ENCODE data around the gene MAN2A2.

Gene MAN2A2

GRCh38 chr15:90902840-90903732, at the start of gene MAN2A2:
MAN2A2 (plus strand) TSS chr15:90903302; CDS start chr15:90904208, 906 bp downstream.
- no peak for DNase-seq
- H3K27ac ChIP-seq, result peak within 1 kb of the TSS; percentile 15
- H3K4me3 ChIP-seq (ENCODE audit: low read depth, low read length), result peak within 1 kb of the TSS; percentile 74
- no peaks in the 10 kb centered on the region for H3K27me3 ChIP-seq (replicated peaks)
- in situ Hi-C loops (cut with HindIII; ENCODE audit: low pct_ligation_motif_present, low sequenced_read_pairs), result no loop called here
- peaks cover 4% of the 10 kb centered on the region for H3K36me3 ChIP-seq (replicated peaks)
- TF ChIP-seq CTCF (IDR thresholded peaks at IDR 0.05; ENCODE audit: low read depth, low read length, missing control alignments), result no peak

GRCh38 chr15:90855139-90855538, 48.0 kb upstream of the MAN2A2 start:
- no peaks in the 10 kb centered on the region for H3K27me3 ChIP-seq (replicated peaks)
- H3K27ac ChIP-seq, result no peak overlapping the region
- in situ Hi-C loops (cut with HindIII; ENCODE audit: low pct_ligation_motif_present, low sequenced_read_pairs), result no loop called here
- no peaks in the 10 kb centered on the region for H3K36me3 ChIP-seq (replicated peaks)
- no peak overlapping the region for H3K4me3 ChIP-seq (ENCODE audit: low read depth, low read length)
- no peak for DNase-seq
- no peak for TF ChIP-seq CTCF (IDR thresholded peaks at IDR 0.05; ENCODE audit: low read depth, low read length, missing control alignments)

GRCh38 chr15:90857337-90857736, 45.8 kb upstream of the MAN2A2 start:
- H3K36me3 ChIP-seq (replicated peaks), result no peaks in the 10 kb centered on the region
- H3K27ac ChIP-seq, result no peak overlapping the region
- H3K27me3 ChIP-seq (replicated peaks), result no peaks in the 10 kb centered on the region
- in situ Hi-C loops (cut with HindIII; ENCODE audit: low pct_ligation_motif_present, low sequenced_read_pairs), result no loop called here
- no peak for DNase-seq
- no peak for TF ChIP-seq CTCF (IDR thresholded peaks at IDR 0.05; ENCODE audit: low read depth, low read length, missing control alignments)
- H3K4me3 ChIP-seq (ENCODE audit: low read depth, low read length), result no peak overlapping the region

- DNase-seq, result no peak
- H3K4me3 ChIP-seq (ENCODE audit: low read depth, low read length), result no peak overlapping the region
- no peaks in the 10 kb centered on the region for H3K27me3 ChIP-seq (replicated peaks)
- no peak for TF ChIP-seq CTCF (IDR thresholded peaks at IDR 0.05; ENCODE audit: low read depth, low read length, missing control alignments)
- in situ Hi-C loops (cut with HindIII; ENCODE audit: low pct_ligation_motif_present, low sequenced_read_pairs), result no loop called here
- no peaks in the 10 kb centered on the region for H3K36me3 ChIP-seq (replicated peaks)
- H3K27ac ChIP-seq, result no peak overlapping the region
Measured at GRCh38 chr15:90857883-90858443, 45.1 kb upstream of the MAN2A2 start.

- no peak for TF ChIP-seq CTCF (IDR thresholded peaks at IDR 0.05; ENCODE audit: low read depth, low read length, missing control alignments)
- no peak overlapping the region for H3K4me3 ChIP-seq (ENCODE audit: low read depth, low read length)
- no peak overlapping the region for H3K27ac ChIP-seq
- no peak for DNase-seq
- no peaks in the 10 kb centered on the region for H3K27me3 ChIP-seq (replicated peaks)
- H3K36me3 ChIP-seq (replicated peaks), result no peaks in the 10 kb centered on the region
- in situ Hi-C loops (cut with HindIII; ENCODE audit: low pct_ligation_motif_present, low sequenced_read_pairs), result no loop called here
Measured at GRCh38 chr15:90859234-90860131, 43.6 kb upstream of the MAN2A2 start.
